ENCODE measurements around the gene PRDM11.

The PRDM11 gene

DNA sequence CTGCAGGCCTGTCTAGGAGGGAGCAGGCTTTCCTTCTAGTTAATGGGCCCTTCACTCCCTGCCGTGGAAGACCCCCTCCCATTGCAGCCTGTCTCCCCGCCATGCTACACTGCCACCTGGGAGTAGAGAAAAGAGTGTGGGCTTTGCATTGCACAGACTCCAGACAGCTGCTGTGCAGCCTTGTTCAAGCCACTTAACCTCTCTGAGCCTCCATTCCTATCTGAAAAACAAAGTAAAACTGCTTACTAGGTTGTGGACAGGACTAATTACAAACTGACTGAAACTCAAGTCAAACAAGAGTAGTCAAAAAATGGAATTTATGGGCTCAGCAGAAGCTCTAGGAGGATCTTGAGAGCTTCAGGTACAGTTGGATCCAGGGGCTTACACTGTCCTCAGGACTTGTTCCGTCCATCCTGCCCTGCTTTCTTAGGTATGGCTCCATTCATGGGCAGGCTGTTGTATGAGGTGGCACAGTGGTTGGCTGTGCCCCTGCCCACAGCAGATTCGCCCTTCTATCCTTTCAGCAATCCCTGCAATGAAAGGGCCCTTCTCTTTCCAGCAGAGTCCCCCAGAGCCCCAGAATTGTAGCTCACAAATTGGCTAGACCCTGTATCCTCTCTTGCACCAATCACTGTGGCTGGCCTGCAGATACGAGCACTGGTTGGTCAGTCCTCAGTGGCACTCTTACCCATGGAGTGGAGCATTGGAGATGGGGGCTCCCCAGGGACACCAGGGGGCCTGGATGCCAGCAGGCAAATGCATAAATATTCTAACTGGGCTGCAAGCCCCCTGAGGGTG, 19.6 kb downstream of the PRDM11 start:
- Histone ChIP-seq H4K20me1 (ENCODE audit: insufficient read depth, low read length) (no peaks in the 10 kb centered on the region), H3K4me2 (ENCODE audit: low read length) (no peak overlapping the region), H3K9me3 (ENCODE audit: low read length) (no peaks in the 10 kb centered on the region), H3K9ac (ENCODE audit: low read length) (no peak overlapping the region), H3K27me3 (ENCODE audit: insufficient read depth, low read length) (no peaks in the 10 kb centered on the region), H3F3A (ENCODE audit: insufficient read depth, low read length) (no peaks in the 10 kb centered on the region), H3K36me3 (ENCODE audit: insufficient read depth, low read length) (no peaks in the 10 kb centered on the region), H3K4me1 (ENCODE audit: insufficient read depth, low read length, severe bottlenecking) (no peaks in the 10 kb centered on the region), H3K79me2 (ENCODE audit: insufficient read depth, low read length) (no peaks in the 10 kb centered on the region), H2AFZ (ENCODE audit: low read length) (no peak overlapping the region), H3K4me3 (ENCODE audit: low read depth, low read length, poor library complexity, severe bottlenecking) (no peak overlapping the region), H3K27ac (ENCODE audit: low read depth, low read length, poor library complexity, severe bottlenecking) (no peak overlapping the region), H3K9me2 (ENCODE audit: low read depth, low read length) (no peaks in the 10 kb centered on the region)
- TF ChIP-seq, protein P1, sequence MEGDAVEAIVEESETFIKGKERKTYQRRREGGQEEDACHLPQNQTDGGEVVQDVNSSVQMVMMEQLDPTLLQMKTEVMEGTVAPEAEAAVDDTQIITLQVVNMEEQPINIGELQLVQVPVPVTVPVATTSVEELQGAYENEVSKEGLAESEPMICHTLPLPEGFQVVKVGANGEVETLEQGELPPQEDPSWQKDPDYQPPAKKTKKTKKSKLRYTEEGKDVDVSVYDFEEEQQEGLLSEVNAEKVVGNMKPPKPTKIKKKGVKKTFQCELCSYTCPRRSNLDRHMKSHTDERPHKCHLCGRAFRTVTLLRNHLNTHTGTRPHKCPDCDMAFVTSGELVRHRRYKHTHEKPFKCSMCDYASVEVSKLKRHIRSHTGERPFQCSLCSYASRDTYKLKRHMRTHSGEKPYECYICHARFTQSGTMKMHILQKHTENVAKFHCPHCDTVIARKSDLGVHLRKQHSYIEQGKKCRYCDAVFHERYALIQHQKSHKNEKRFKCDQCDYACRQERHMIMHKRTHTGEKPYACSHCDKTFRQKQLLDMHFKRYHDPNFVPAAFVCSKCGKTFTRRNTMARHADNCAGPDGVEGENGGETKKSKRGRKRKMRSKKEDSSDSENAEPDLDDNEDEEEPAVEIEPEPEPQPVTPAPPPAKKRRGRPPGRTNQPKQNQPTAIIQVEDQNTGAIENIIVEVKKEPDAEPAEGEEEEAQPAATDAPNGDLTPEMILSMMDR (IDR thresholded peaks at IDR 0.05; ENCODE audit: low read length): no peak
- no peak for TF ChIP-seq EZH2 (IDR thresholded peaks at IDR 0.05; ENCODE audit: borderline replicate concordance, low read length)

DNA sequence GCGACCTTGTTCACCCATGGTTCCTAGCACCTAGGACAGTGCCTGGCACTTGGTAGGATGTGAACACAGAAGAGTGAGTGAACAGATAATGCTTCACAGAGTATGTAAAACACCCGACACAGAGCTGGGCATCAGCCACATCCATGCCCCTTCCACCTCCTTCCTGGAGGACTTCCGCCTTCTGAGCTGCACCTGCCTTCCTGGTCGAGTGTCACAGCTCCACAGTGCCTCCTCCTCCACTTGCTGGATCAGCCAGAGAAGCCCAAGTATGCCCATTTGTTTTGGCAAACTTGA, 20.1 kb downstream of the PRDM11 start:
- H3K9me2 ChIP-seq (ENCODE audit: low read depth, low read length): no peaks in the 10 kb centered on the region
- H3K4me3 ChIP-seq (ENCODE audit: low read depth, low read length, poor library complexity, severe bottlenecking): no peak overlapping the region
- H3K27ac ChIP-seq (ENCODE audit: low read depth, low read length, poor library complexity, severe bottlenecking): no peak overlapping the region
- H3K9me3 ChIP-seq (ENCODE audit: low read length): no peaks in the 10 kb centered on the region
- no peaks in the 10 kb centered on the region for H3K27me3 ChIP-seq (ENCODE audit: insufficient read depth, low read length)
- H3K4me1 ChIP-seq (ENCODE audit: insufficient read depth, low read length, severe bottlenecking): no peaks in the 10 kb centered on the region
- H4K20me1 ChIP-seq (ENCODE audit: insufficient read depth, low read length): no peaks in the 10 kb centered on the region
- H2AFZ ChIP-seq (ENCODE audit: low read length): no peak overlapping the region
- no peaks in the 10 kb centered on the region for H3K36me3 ChIP-seq (ENCODE audit: insufficient read depth, low read length)
- H3K9ac ChIP-seq (ENCODE audit: low read length): no peak overlapping the region
- H3K4me2 ChIP-seq (ENCODE audit: low read length): no peak overlapping the region
- TF ChIP-seq EZH2 (IDR thresholded peaks at IDR 0.05; ENCODE audit: borderline replicate concordance, low read length): no peak
- TF ChIP-seq, protein P1 (IDR thresholded peaks at IDR 0.05; ENCODE audit: low read length): no peak
- no peaks in the 10 kb centered on the region for H3K79me2 ChIP-seq (ENCODE audit: insufficient read depth, low read length)
- no peaks in the 10 kb centered on the region for H3F3A ChIP-seq (ENCODE audit: insufficient read depth, low read length)

GRCh38 chr11:45167283-45167682, 20.8 kb downstream of the PRDM11 start:
- H3K9me3 ChIP-seq (ENCODE audit: low read length): no peaks in the 10 kb centered on the region

More at GRCh38 chr11:45167283-45167682, 20.8 kb downstream of the PRDM11 start:
- Histone ChIP-seq H3K4me3 (ENCODE audit: low read depth, low read length, poor library complexity, severe bottlenecking) (no peak overlapping the region), H2AFZ (ENCODE audit: low read length) (no peak overlapping the region), H3K27ac (ENCODE audit: low read depth, low read length, poor library complexity, severe bottlenecking) (no peak overlapping the region), H4K20me1 (ENCODE audit: insufficient read depth, low read length) (no peaks in the 10 kb centered on the region), H3K79me2 (ENCODE audit: insufficient read depth, low read length) (no peaks in the 10 kb centered on the region), H3K9me2 (ENCODE audit: low read depth, low read length) (no peaks in the 10 kb centered on the region), H3F3A (ENCODE audit: insufficient read depth, low read length) (no peaks in the 10 kb centered on the region), H3K4me1 (ENCODE audit: insufficient read depth, low read length, severe bottlenecking) (no peaks in the 10 kb centered on the region), H3K27me3 (ENCODE audit: insufficient read depth, low read length) (no peaks in the 10 kb centered on the region), H3K4me2 (ENCODE audit: low read length) (no peak overlapping the region), H3K36me3 (ENCODE audit: insufficient read depth, low read length) (no peaks in the 10 kb centered on the region), H3K9ac (ENCODE audit: low read length) (no peak overlapping the region)
- TF ChIP-seq, protein P1 (IDR thresholded peaks at IDR 0.05; ENCODE audit: low read length): no peak
- no peak for TF ChIP-seq EZH2 (IDR thresholded peaks at IDR 0.05; ENCODE audit: borderline replicate concordance, low read length)

All from OCI-LY1 (cell line).